Keratinocyte (primary cell): ENCODE data around the gene PRR16. TPM values are rescaled to one million over a fixed set of nuclear protein-coding genes. Genes with fewer than 3 reads are reported as not detected.

Source experiments
- DNase-seq: peaks from one replicate; pipeline ENCODE4 v3.0.0-alpha.2; 2011; ENCODE audit warnings: low read depth, missing footprints, low spot score
- FAIRE-seq: peaks from 2 replicates; lab custom pipeline; 2011; peaks lifted over from hg19 to GRCh38; lab: Jason Lieb, UNC
- H2AFZ ChIP-seq: 2 replicates; pipeline ENCODE4 v1.6.0; 2012; ENCODE audit warnings: low read length, control low read depth, inconsistent platforms; ENCODE audit not compliant: control insufficient read depth
- H3K27ac ChIP-seq: 2 replicates; pipeline ENCODE4 v1.5.1; 2011; ENCODE audit warnings: low read length; ENCODE audit not compliant: control insufficient read depth, insufficient read depth
- H3K27me3 ChIP-seq: 3 replicates; pipeline ENCODE4 v1.6.0; 2011; ENCODE audit warnings: low read length; ENCODE audit not compliant: control insufficient read depth, insufficient read depth; ENCODE audit errors: extremely low read depth
- H3K36me3 ChIP-seq, 2 experiments: 2 replicates in 1 of 2; 3 replicates in 1 of 2; pipeline ENCODE4 v1.5.1; 2011; ENCODE audit warnings: low read length in 2 of 2, mild to moderate bottlenecking in 1 of 2; ENCODE audit not compliant: control insufficient read depth in 2 of 2, insufficient read depth in 2 of 2; ENCODE audit errors: extremely low read depth in 1 of 2
- H3K4me1 ChIP-seq: 3 replicates; pipeline ENCODE4 v1.5.1; 2011; ENCODE audit warnings: low read length; ENCODE audit not compliant: control insufficient read depth, insufficient read depth; ENCODE audit errors: extremely low read depth
- H3K4me2 ChIP-seq: 3 replicates; pipeline ENCODE4 v1.6.0; 2011; ENCODE audit warnings: low read depth, low read length; ENCODE audit not compliant: control insufficient read depth, insufficient read depth; ENCODE audit errors: extremely low read depth
- H3K4me3 ChIP-seq, 3 experiments: fragments of 200-600 bp in 1 of 3; sonication (generic) in 1 of 3; 2 replicates in 2 of 3; 3 replicates in 1 of 3; pipeline ENCODE4 v1.5.1; 2011 to 2016; ENCODE audit warnings: low read length in 3 of 3, mild to moderate bottlenecking in 3 of 3, control low read depth in 2 of 3, inconsistent platforms in 1 of 3, low read depth in 1 of 3, mixed read lengths in 1 of 3, mixed run types in 1 of 3, moderate library complexity in 1 of 3; ENCODE audit not compliant: control insufficient read depth in 2 of 3, insufficient read depth in 2 of 3; ENCODE audit errors: extremely low read depth in 1 of 3
- H3K79me2 ChIP-seq: 2 replicates; pipeline ENCODE4 v1.6.0; 2012; ENCODE audit warnings: low read length; ENCODE audit not compliant: control insufficient read depth, insufficient read depth
- H3K9ac ChIP-seq: 3 replicates; pipeline ENCODE4 v1.6.0; 2011; ENCODE audit warnings: low read length; ENCODE audit not compliant: control insufficient read depth, insufficient read depth; ENCODE audit errors: extremely low read depth
- H3K9me1 ChIP-seq: 3 replicates; pipeline ENCODE4 v1.6.0; 2011; ENCODE audit warnings: low read length; ENCODE audit not compliant: control insufficient read depth, insufficient read depth; ENCODE audit errors: extremely low read depth
- H3K9me3 ChIP-seq: 2 replicates; pipeline ENCODE4 v1.5.1; 2012; ENCODE audit warnings: low read depth, low read length; ENCODE audit not compliant: control insufficient read depth
- H4K20me1 ChIP-seq: 3 replicates; pipeline ENCODE4 v1.6.0; 2011; ENCODE audit warnings: low read length; ENCODE audit not compliant: control insufficient read depth, insufficient read depth; ENCODE audit errors: extremely low read depth
- CTCF ChIP-seq, 3 experiments: IDR thresholded peaks in 1 of 3; conservative IDR thresholded peaks in 1 of 3; optimal IDR thresholded peaks in 1 of 3; 2 replicates in 2 of 3; 3 replicates in 1 of 3; pipeline versions ENCODE3 to v1.5.1; 2011; ENCODE audit warnings: low read length in 3 of 3, mild to moderate bottlenecking in 3 of 3, moderate library complexity in 2 of 3, control low read depth in 1 of 3, inconsistent platforms in 1 of 3; ENCODE audit not compliant: insufficient read depth in 2 of 3; ENCODE audit errors: extremely low read depth in 1 of 3
- EZH2 ChIP-seq: IDR thresholded peaks from one replicate; pipeline ENCODE4 v1.6.1; 2012; ENCODE audit warnings: inconsistent platforms, mild to moderate bottlenecking, low read length, moderate library complexity
- dilution Hi-C: fragments of 300-500 bp; cut with MboI; formaldehyde crosslinking; loops from one replicate; pipeline ENCODE4 v1.7.0; 2020; ENCODE audit warnings: low sequenced_read_pairs; ENCODE audit not compliant: extremely low pct_ligation_motif_present
- polyA plus RNA-seq, 5 experiments: library from polyadenylated mRNA; depleted of rRNA in 3 of 5; stranded (reverse) in 3 of 5; stranded (forward) in 1 of 5; unstranded in 1 of 5; fragments of >200 nt; gene quantifications; 1 replicate in 1 of 5; 2 replicates in 3 of 5; 3 replicates in 1 of 5; pipeline versions ENCODE4 v1.2.1 to v1.2.3, GENCODE V29; 2011 to 2012; ENCODE audit warnings: missing spikeins in 2 of 5, low read depth in 1 of 5, low replicate concordance in 1 of 5

Gene PRR16
- polyA plus RNA-seq, 1 donor (not counting 4 experiments of a cell fraction or from before 2014, with no cell fraction given), result 0.05 TPM

DNA sequence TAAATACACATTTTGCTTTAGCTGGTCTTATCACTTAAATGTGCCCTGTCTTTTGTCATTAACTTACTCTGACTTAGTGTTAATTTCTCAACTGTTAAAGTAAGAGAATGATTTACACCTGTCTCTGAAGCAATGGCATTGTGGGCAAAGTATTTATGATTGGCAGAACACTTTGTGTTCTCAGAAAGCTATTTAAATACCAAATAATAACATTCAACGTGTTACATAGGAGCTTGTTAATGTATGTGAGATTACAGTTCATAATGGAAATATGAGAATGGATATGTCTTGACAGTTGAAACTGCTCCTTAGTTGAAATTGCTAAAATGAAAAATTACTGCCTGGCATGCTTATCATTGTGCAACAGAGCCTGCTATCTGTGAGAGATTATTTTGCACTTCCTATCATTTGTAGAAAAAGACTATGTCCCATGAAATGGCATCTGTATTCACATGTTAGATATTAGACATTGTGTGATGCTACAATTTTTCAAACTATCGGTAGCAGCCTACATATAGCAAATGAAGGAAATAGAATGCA, 46.1 kb downstream of the PRR16 start:
- Histone ChIP-seq H3K4me3 (no peak overlapping the region), H3K27ac (no peak overlapping the region), H3K79me2 (no peaks in the 10 kb centered on the region), H3K9ac (no peak overlapping the region), H3K27me3 (no peaks in the 10 kb centered on the region), H3K9me3 (no peaks in the 10 kb centered on the region), H3K4me1 (no peaks in the 10 kb centered on the region), H3K4me2 (no peak overlapping the region), H4K20me1 (no peaks in the 10 kb centered on the region), H2AFZ (no peak overlapping the region), H3K9me1 (no peaks in the 10 kb centered on the region), H3K36me3 (no peaks in the 10 kb centered on the region)
- no peak for TF ChIP-seq CTCF (optimal IDR thresholded peaks at IDR 0.05 in 1 of 3, IDR thresholded peaks at IDR 0.05 in 1 of 3, conservative IDR thresholded peaks at IDR 0.05 in 1 of 3; ENCODE audit: extremely low read depth in 1 of 3, insufficient read depth in 2 of 3, low read length in 3 of 3)
- no peak for TF ChIP-seq EZH2
- dilution Hi-C loops, result no loop called here
- no peak for FAIRE-seq
- no peak for DNase-seq

GRCh38 chr5:120510994-120511686, 47.0 kb downstream of the PRR16 start:
- FAIRE-seq (no peak), DNase-seq (no peak)
- H3K79me2 ChIP-seq, result no peaks in the 10 kb centered on the region
- no peaks in the 10 kb centered on the region for H3K4me1 ChIP-seq
- no peaks in the 10 kb centered on the region for H4K20me1 ChIP-seq
- no peaks in the 10 kb centered on the region for H3K9me1 ChIP-seq
- dilution Hi-C loops, result no loop called here
- no peak overlapping the region for H3K4me2 ChIP-seq
- no peaks in the 10 kb centered on the region for H3K36me3 ChIP-seq
- no peak overlapping the region for H3K27ac ChIP-seq
- H3K9ac ChIP-seq, result no peak overlapping the region
- TF ChIP-seq CTCF (optimal IDR thresholded peaks at IDR 0.05 in 1 of 3, IDR thresholded peaks at IDR 0.05 in 1 of 3, conservative IDR thresholded peaks at IDR 0.05 in 1 of 3; ENCODE audit: extremely low read depth in 1 of 3, insufficient read depth in 2 of 3, low read length in 3 of 3) (no peak), EZH2 (no peak)
- no peak overlapping the region for H2AFZ ChIP-seq
- no peaks in the 10 kb centered on the region for H3K27me3 ChIP-seq
- H3K4me3 ChIP-seq, result no peak overlapping the region
- H3K9me3 ChIP-seq, result no peaks in the 10 kb centered on the region
